CD4-positive, alpha-beta memory T cell (primary cell): ENCODE data around the gene CCNJL. TPM values are rescaled to one million over a fixed set of nuclear protein-coding genes. Genes with fewer than 3 reads are reported as not detected.

Experiments
- CTCF ChIA-PET: fragments of 350-600 bp; sonication (Branson Sonifier 250); formaldehyde crosslinking; loops from one replicate; lab custom pipeline; 2021; ENCODE audit warnings: inconsistent platforms; ENCODE audit not compliant: partially characterized antibody; lab: Charles Lee
- POLR2A ChIA-PET: fragments of 350-600 bp; sonication (Branson Sonifier 250); formaldehyde crosslinking; loops from one replicate; lab custom pipeline; 2021; ENCODE audit not compliant: partially characterized antibody; lab: Charles Lee
- DNase-seq, 5 donors: peaks; one replicate each; pipeline versions ENCODE4 v3.0.0 to v3.0.0-alpha.2; 2020 to 2022; ENCODE audit warnings: mixed read lengths in 1 of 5
- H3K27ac ChIP-seq: one replicate; pipeline ENCODE4 v1.7.0; 2013; ENCODE audit warnings: low read depth, low read length
- H3K27me3 ChIP-seq: 2 replicates; pipeline ENCODE4 v1.7.0; 2013; ENCODE audit warnings: mild to moderate bottlenecking, low read length, moderate library complexity; ENCODE audit not compliant: insufficient read depth
- H3K36me3 ChIP-seq: 2 replicates; pipeline ENCODE4 v1.7.0; 2013; ENCODE audit warnings: mild to moderate bottlenecking, low read length, moderate library complexity; ENCODE audit not compliant: insufficient read depth
- H3K4me1 ChIP-seq: 2 replicates; pipeline ENCODE4 v1.7.0; 2013; ENCODE audit warnings: mild to moderate bottlenecking, low read length, moderate library complexity; ENCODE audit not compliant: insufficient read depth
- H3K4me3 ChIP-seq, 2 donors: one replicate each; pipeline ENCODE4 v1.7.0; 2013; ENCODE audit warnings: low read length in 2 of 2, mild to moderate bottlenecking in 1 of 2
- H3K9me3 ChIP-seq, 2 donors: one replicate each; pipeline ENCODE4 v1.7.0; 2013; ENCODE audit warnings: low read length in 2 of 2, control low read depth in 1 of 2; ENCODE audit not compliant: control insufficient read depth in 1 of 2
- H3K27ac Mint-ChIP-seq, 7 donors: one replicate each; pipeline ENCODE4 v1.8.0; 2020 to 2021; ENCODE audit warnings: mixed read lengths in 7 of 7, mild to moderate bottlenecking in 6 of 7, inconsistent platforms in 3 of 7, moderate library complexity in 3 of 7
- H3K27me3 Mint-ChIP-seq, 2 donors: one replicate each; pipeline ENCODE4 v1.8.0; 2020 to 2021; ENCODE audit warnings: mixed read lengths in 2 of 2
- H3K36me3 Mint-ChIP-seq, 2 donors: one replicate each; pipeline ENCODE4 v1.8.0; 2020 to 2021; ENCODE audit warnings: mixed read lengths in 2 of 2, inconsistent platforms in 1 of 2, mild to moderate bottlenecking in 1 of 2
- H3K4me1 Mint-ChIP-seq, 4 donors: one replicate each; pipeline ENCODE4 v1.8.0; 2020 to 2021; ENCODE audit warnings: mixed read lengths in 4 of 4, mild to moderate bottlenecking in 1 of 4
- H3K4me3 Mint-ChIP-seq, 8 donors: one replicate each; pipeline ENCODE4 v1.8.0; 2020 to 2021; ENCODE audit warnings: mixed read lengths in 8 of 8, mild to moderate bottlenecking in 7 of 8, moderate library complexity in 6 of 8, inconsistent platforms in 3 of 8
- H3K9me3 Mint-ChIP-seq, 8 donors: one replicate each; pipeline ENCODE4 v1.8.0; 2020 to 2021; ENCODE audit warnings: mixed read lengths in 8 of 8, mild to moderate bottlenecking in 5 of 8, inconsistent platforms in 3 of 8, moderate library complexity in 1 of 8
- intact Hi-C: fragments of 100-400 bp; cut with micrococcal nuclease; formaldehyde crosslinking; loops from one replicate; pipeline ENCODE4 v1.15.1; 2023
- polyA plus RNA-seq, 2 donors: library from polyadenylated mRNA; unstranded; fragments of 300-500 nt; fragmentation: Illumina TruSeq; gene quantifications; one replicate each; pipeline ENCODE4 v1.2.3, GENCODE V29; 2021
- total RNA-seq, 2 experiments: library from RNA; stranded (reverse); gene quantifications; one replicate each; pipeline ENCODE4 v1.2.3, GENCODE V29; 2021

Gene CCNJL
- total and polyA plus RNA-seq, 4 experiments from 2014 or later, result not detected

GRCh38 chr5:160312960-160313727 is 780 bp upstream of the CCNJL start:
- H3K9me3 Mint-ChIP-seq, result peaks cover 0 to 2% (median 0%) of the 10 kb centered on the region in 8 donors
- Histone ChIP-seq H3K27ac (no peak overlapping the region), H3K27me3 (peaks cover 16% of the 10 kb centered on the region), H3K9me3 (no peaks in the 10 kb centered on the region), H3K4me3 (no peak overlapping the region), H3K4me1 (no peaks in the 10 kb centered on the region), H3K36me3 (no peaks in the 10 kb centered on the region)
- peaks cover 5 to 8% (median 5%) of the 10 kb centered on the region in 4 donors for H3K4me1 Mint-ChIP-seq
- CTCF ChIA-PET, result no interaction called here
- DNase-seq, result no peak
- H3K36me3 Mint-ChIP-seq, result no peaks in the 10 kb centered on the region
- POLR2A ChIA-PET, result no interaction called here
- H3K27ac Mint-ChIP-seq, result no peak overlapping the region
- intact Hi-C loops, result no loop called here
- H3K4me3 Mint-ChIP-seq, result peak overlapping the region in 6 of 8 donors; percentile 59 to 86 (median 75)
- H3K27me3 Mint-ChIP-seq, result peaks cover 35 to 57% of the 10 kb centered on the region in 2 donors

DNA sequence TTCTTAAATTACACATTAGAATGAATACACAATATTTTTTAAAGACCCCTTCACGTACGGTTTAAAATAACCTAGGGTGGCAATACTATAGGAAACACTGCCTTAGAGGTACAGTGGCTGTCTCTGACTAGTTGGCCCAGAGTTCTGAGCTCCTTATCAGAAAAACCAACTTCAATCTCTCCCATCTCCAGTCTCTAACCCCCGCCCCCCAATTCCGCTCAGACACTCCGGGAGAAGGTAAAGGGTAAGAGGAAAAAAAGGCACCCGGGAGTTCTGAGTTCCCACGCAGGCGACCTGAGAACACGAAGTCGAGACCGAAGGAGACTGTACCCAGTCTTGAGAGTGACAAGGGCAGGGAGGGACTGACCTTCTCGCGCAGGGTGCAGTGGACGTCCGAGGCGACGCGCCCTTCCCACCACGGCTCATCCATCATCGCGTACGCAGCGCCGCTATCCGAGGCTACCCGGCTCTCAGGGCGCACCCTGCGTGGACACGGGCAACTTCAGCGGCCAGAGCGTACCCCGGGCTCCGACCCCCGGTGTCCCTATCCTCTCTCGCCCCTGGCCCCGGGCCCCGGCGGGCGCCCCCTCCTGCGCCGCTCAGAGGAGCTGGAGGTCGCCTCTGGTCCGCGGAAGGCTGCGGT is 752 bp downstream of the CCNJL start:
- Histone ChIP-seq H3K9me3 (no peaks in the 10 kb centered on the region), H3K4me1 (no peaks in the 10 kb centered on the region), H3K27me3 (peaks cover 16% of the 10 kb centered on the region), H3K27ac (no peak overlapping the region), H3K36me3 (no peaks in the 10 kb centered on the region), H3K4me3 (no peak overlapping the region)
- Mint-ChIP-seq H3K27ac (no peak overlapping the region), H3K4me3 (peak overlapping the region in 4 of 8 donors; percentile 28 to 66 (median 56)), H3K36me3 (no peaks in the 10 kb centered on the region), H3K9me3 (peaks cover 0 to 2% (median 0%) of the 10 kb centered on the region in 8 donors), H3K4me1 (peaks cover 5 to 8% (median 5%) of the 10 kb centered on the region in 4 donors), H3K27me3 (peaks cover 35 to 57% of the 10 kb centered on the region in 2 donors)
- ChIA-PET POLR2A (no interaction called here), CTCF (no interaction called here)
- DNase-seq, result no peak
- intact Hi-C loops, result no loop called here

DNA sequence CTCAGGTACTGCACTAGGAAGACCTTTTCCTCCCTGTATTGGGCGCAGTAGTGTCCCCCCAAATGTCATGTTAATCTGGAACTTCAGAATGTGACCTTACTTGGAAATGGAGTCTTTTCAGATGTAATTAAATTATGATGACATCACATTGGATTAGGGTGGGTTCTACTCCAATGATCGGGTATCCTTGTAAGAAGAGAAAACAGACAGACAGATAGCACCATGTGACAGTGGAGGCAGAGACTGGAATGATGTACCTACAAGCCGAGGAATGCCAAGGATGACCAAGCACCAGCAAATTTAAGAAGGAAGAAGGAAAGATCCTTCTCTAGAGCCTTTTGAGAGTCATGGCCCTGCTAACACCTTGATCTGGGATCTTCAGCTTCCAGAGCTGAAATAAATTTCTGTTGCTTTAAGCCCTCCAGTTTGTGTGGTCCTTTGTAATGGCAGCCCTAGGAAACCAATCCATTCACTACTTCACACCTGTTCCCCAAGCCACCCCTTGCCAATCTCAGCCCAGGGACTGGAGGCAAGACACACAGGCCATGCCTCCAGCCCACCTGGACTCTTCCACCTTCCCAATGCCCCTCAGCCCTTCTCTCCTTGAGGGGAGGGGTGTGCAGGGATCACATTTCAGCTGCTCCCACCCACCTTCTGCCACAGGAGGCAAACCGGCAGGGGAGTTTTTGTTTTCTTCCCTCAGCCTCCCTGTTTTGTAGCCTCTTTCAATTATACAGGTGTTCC is 1.6 kb downstream of the CCNJL start:
- intact Hi-C loops, result no loop called here
- Histone ChIP-seq H3K9me3 (no peaks in the 10 kb centered on the region), H3K27ac (no peak overlapping the region), H3K4me3 (no peak overlapping the region), H3K36me3 (no peaks in the 10 kb centered on the region), H3K4me1 (no peaks in the 10 kb centered on the region), H3K27me3 (peaks cover 16% of the 10 kb centered on the region)
- H3K27ac Mint-ChIP-seq, result no peak overlapping the region
- H3K36me3 Mint-ChIP-seq, result no peaks in the 10 kb centered on the region
- H3K9me3 Mint-ChIP-seq, result peaks cover 0 to 2% (median 0%) of the 10 kb centered on the region in 8 donors
- peaks cover 37 to 51% of the 10 kb centered on the region in 2 donors for H3K27me3 Mint-ChIP-seq
- DNase-seq, result no peak
- POLR2A ChIA-PET, result no interaction called here
- H3K4me3 Mint-ChIP-seq, result peak overlapping the region in 1 of 8 donors; percentile 11
- CTCF ChIA-PET, result no interaction called here
- H3K4me1 Mint-ChIP-seq, result peaks cover 5 to 8% (median 5%) of the 10 kb centered on the region in 4 donors

DNA sequence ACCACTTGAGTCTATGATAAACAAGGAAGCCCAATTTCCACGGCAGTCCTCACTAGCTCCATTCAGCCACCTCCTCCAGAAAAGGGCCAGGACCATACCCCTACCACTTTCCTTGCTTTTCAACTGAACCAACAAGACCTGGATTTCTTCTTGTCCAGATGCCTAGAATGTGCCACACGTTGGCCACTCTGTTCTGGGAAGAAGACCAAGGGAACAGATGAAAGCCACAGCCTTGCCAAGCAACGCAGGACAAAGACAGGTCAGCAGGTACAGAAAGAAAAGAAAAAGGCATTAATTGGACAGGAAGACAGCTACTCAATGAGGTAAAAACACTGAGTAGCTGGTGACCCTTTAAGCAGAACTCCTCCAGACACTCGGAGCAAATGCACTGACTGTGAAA is 2.2 kb downstream of the CCNJL start:
- POLR2A ChIA-PET, result no interaction called here
- Mint-ChIP-seq H3K36me3 (no peaks in the 10 kb centered on the region), H3K9me3 (peaks cover 0 to 2% (median 0%) of the 10 kb centered on the region in 8 donors), H3K4me3 (no peak overlapping the region), H3K27me3 (peaks cover 37 to 51% of the 10 kb centered on the region in 2 donors), H3K27ac (no peak overlapping the region), H3K4me1 (peaks cover 5 to 8% (median 5%) of the 10 kb centered on the region in 4 donors)
- H3K27me3 ChIP-seq, result peaks cover 16% of the 10 kb centered on the region
- intact Hi-C loops, result no loop called here
- no peak for DNase-seq
- H3K36me3 ChIP-seq, result no peaks in the 10 kb centered on the region
- no peaks in the 10 kb centered on the region for H3K4me1 ChIP-seq
- CTCF ChIA-PET, result no interaction called here
- no peak overlapping the region for H3K27ac ChIP-seq
- H3K9me3 ChIP-seq, result no peaks in the 10 kb centered on the region
- H3K4me3 ChIP-seq, result no peak overlapping the region

DNA sequence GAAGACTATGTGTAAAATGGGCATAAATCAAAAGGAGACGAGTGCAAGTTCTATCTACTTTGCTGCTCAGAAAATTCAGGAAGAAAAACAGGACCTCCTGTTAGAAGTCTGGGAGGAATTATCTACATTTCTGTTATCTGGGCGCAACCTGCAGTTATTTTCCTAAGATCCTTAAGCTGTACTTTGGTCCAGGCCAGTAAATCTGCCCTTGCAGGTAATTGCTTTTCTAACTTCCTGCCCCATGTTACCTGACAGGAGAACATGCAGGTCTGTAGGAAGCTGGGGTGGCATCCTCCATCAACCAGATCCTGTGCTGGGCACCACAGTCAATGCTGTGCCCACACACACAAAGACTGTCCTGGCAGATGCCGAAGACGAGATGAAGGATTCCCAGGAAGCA is 5.7 kb downstream of the CCNJL start:
- H3K4me3 Mint-ChIP-seq, result no peak overlapping the region
- no peak overlapping the region for H3K27ac Mint-ChIP-seq
- DNase-seq, result no peak
- no peaks in the 10 kb centered on the region for H3K4me1 ChIP-seq
- no peaks in the 10 kb centered on the region for H3K36me3 Mint-ChIP-seq
- peaks cover 31 to 40% of the 10 kb centered on the region in 2 donors for H3K27me3 Mint-ChIP-seq
- H3K9me3 ChIP-seq, result no peaks in the 10 kb centered on the region
- no peak overlapping the region for H3K4me3 ChIP-seq
- peaks cover 13% of the 10 kb centered on the region for H3K27me3 ChIP-seq
- intact Hi-C loops, result no loop called here
- CTCF ChIA-PET, result no interaction called here
- peaks cover 0 to 2% (median 0%) of the 10 kb centered on the region in 8 donors for H3K9me3 Mint-ChIP-seq
- POLR2A ChIA-PET, result no interaction called here
- H3K36me3 ChIP-seq, result no peaks in the 10 kb centered on the region
- H3K27ac ChIP-seq, result no peak overlapping the region
- peaks cover 0 to 2% (median under 1%) of the 10 kb centered on the region in 4 donors for H3K4me1 Mint-ChIP-seq

DNA sequence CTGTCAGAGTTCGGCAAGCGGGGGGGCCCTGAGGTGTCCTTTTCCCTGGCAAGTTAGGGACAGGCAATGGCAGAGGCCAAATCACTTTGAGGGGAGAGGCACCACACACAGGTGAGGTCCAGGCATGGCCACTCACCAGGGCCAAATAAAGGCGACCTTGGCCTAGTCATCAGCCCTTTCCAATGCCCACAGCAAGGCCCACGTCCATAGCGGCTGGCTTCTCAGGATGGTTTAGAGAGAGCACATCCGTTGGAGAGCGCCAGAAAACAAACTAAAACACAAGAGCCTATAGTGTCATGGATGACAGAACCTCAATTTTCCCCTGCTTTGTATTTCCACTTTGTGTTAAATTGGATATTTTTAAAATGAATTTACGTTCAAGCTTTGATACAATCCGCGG is 7.0 kb downstream of the CCNJL start:
- Mint-ChIP-seq H3K27me3 (peaks cover 24 to 28% of the 10 kb centered on the region in 2 donors), H3K36me3 (no peaks in the 10 kb centered on the region)

GRCh38 chr5:160303690-160304089 is 8.7 kb downstream of the CCNJL start:
- intact Hi-C loops, result no loop called here
- no peak overlapping the region for H3K27ac ChIP-seq
- H3K4me1 Mint-ChIP-seq, result no peaks in the 10 kb centered on the region
- H3K27me3 ChIP-seq, result no peaks in the 10 kb centered on the region
- POLR2A ChIA-PET, result no interaction called here
- no peak overlapping the region for H3K4me3 ChIP-seq
- no peak overlapping the region for H3K4me3 Mint-ChIP-seq
- H3K9me3 Mint-ChIP-seq, result peaks cover 0 to 2% (median 0%) of the 10 kb centered on the region in 8 donors
- no peak for DNase-seq
- no peak overlapping the region for H3K27ac Mint-ChIP-seq
- H3K36me3 ChIP-seq, result no peaks in the 10 kb centered on the region
- CTCF ChIA-PET, result no interaction called here
- no peaks in the 10 kb centered on the region for H3K9me3 ChIP-seq
- peaks cover 14 to 16% of the 10 kb centered on the region in 2 donors for H3K27me3 Mint-ChIP-seq
- no peaks in the 10 kb centered on the region for H3K4me1 ChIP-seq
- no peaks in the 10 kb centered on the region for H3K36me3 Mint-ChIP-seq

More for the DNA sequence above, 7.0 kb downstream of the CCNJL start:
- H3K4me1 ChIP-seq, result no peaks in the 10 kb centered on the region
- Mint-ChIP-seq H3K4me3 (no peak overlapping the region), H3K9me3 (peaks cover 0 to 2% (median 0%) of the 10 kb centered on the region in 8 donors), H3K27ac (no peak overlapping the region), H3K4me1 (no peaks in the 10 kb centered on the region)
- POLR2A ChIA-PET, result no interaction called here
- DNase-seq, result no peak
- intact Hi-C loops, result no loop called here
- H3K27me3 ChIP-seq, result peaks cover 4% of the 10 kb centered on the region
- no peak overlapping the region for H3K4me3 ChIP-seq
- no peak overlapping the region for H3K27ac ChIP-seq
- no peaks in the 10 kb centered on the region for H3K9me3 ChIP-seq
- H3K36me3 ChIP-seq, result no peaks in the 10 kb centered on the region
- CTCF ChIA-PET, result no interaction called here
